Stomach (tissue), 9 donors: Measurements from ENCODE around the gene NRAP. TPM values are rescaled to one million over a fixed set of nuclear protein-coding genes. Genes with fewer than 3 reads are reported as not detected.

ENCODE experiments used
- DNase-seq, 2 donors: peaks; one replicate each; pipeline versions ENCODE4 v3.0.0 to v3.0.0-alpha.2; 2013 to 2019
- H3K27ac ChIP-seq, 5 donors: fragments of 200-600 bp in 4 of 5; sonication (generic) in 4 of 5; one replicate each; pipeline ENCODE4 v1.5.1; 2013 to 2019; ENCODE audit warnings: mild to moderate bottlenecking in 1 of 5, moderate library complexity in 1 of 5
- H3K27me3 ChIP-seq, 3 donors: fragments of 200-600 bp; sonication (generic); one replicate each; pipeline ENCODE4 v1.5.1; 2017 to 2019; ENCODE audit warnings: mixed run types in 1 of 3
- H3K36me3 ChIP-seq, 4 donors: fragments of 200-600 bp; sonication (generic); 1 replicate in 3 of 4; 2 replicates in 1 of 4; pipeline ENCODE4 v1.5.1; 2016 to 2019
- H3K4me1 ChIP-seq, 4 donors: fragments of 200-600 bp; sonication (generic); one replicate each; pipeline ENCODE4 v1.5.1; 2016 to 2019
- H3K4me3 ChIP-seq, 4 donors: fragments of 200-600 bp; sonication (generic) in 3 of 4; one replicate each; pipeline ENCODE4 v1.5.1; 2016 to 2019; ENCODE audit warnings: mild to moderate bottlenecking in 1 of 4
- H3K9me3 ChIP-seq, 4 donors: fragments of 200-600 bp; sonication (generic); one replicate each; pipeline ENCODE4 v1.5.1; 2016 to 2019
- CTCF ChIP-seq, 7 experiments: fragments of 450-650 bp in 4 of 7; fragments of 200-600 bp in 3 of 7; sonication (generic) in 3 of 7; IDR thresholded peaks; one replicate each; pipeline ENCODE4 v1.5.1; 2016 to 2019; ENCODE audit warnings: antibody characterized with exemption in 7 of 7, control low read depth in 2 of 7, mild to moderate bottlenecking in 1 of 7
- EP300 ChIP-seq: sonication (generic); formaldehyde crosslinking; IDR thresholded peaks from one replicate; pipeline ENCODE4 v1.6.1; 2017; ENCODE audit warnings: antibody characterized with exemption
- POLR2A ChIP-seq, 4 donors: fragments of 450-650 bp; IDR thresholded peaks; one replicate each; pipeline ENCODE4 v1.6.1; 2016; ENCODE audit warnings: antibody characterized with exemption in 4 of 4, control low read depth in 2 of 4, mild to moderate bottlenecking in 1 of 4, moderate library complexity in 1 of 4
- POLR2AphosphoS5 ChIP-seq, 3 donors: sonication (generic); formaldehyde crosslinking; IDR thresholded peaks; one replicate each; pipeline ENCODE4 v1.6.1; 2016; ENCODE audit warnings: antibody characterized with exemption in 3 of 3
- WGBS, 5 donors: extraction: QIAGEN DNeasy Blood & Tissue Kit in 3 of 5; methylation state at CpG; one replicate each; pipeline versions ENCODE4 v1.1.5 to v1.1.7; 2013 to 2018; 5-methylcytosine and 5-hydroxymethylcytosine counted together
- intact Hi-C: fragments of 100-400 bp; cut with DNase I; formaldehyde crosslinking; loops from one replicate; pipeline ENCODE4 v1.15.1; 2023; ENCODE audit warnings: low total_unique reads
- polyA plus RNA-seq, 3 donors: library from polyadenylated mRNA; stranded (reverse); fragments of 200-250 nt; gene quantifications; one replicate each; pipeline ENCODE4 v1.2.3, GENCODE V29; 2013
- total RNA-seq, 5 donors: library from RNA; depleted of rRNA; stranded (reverse); fragments of >200 nt; gene quantifications; one replicate each; pipeline versions ENCODE4 v1.1.0 to v1.2.3, GENCODE V29; 2014 to 2016
- donor health status: healthy with polysubstance abuse.
- donor health status: Bipolar disorder and iron deficiency.
- donor health status: healthy.

NRAP gene
- total and polyA plus RNA-seq, 8 donors: 0.03 to 0.92 (median 0.19) TPM; not detected in 4

DNA sequence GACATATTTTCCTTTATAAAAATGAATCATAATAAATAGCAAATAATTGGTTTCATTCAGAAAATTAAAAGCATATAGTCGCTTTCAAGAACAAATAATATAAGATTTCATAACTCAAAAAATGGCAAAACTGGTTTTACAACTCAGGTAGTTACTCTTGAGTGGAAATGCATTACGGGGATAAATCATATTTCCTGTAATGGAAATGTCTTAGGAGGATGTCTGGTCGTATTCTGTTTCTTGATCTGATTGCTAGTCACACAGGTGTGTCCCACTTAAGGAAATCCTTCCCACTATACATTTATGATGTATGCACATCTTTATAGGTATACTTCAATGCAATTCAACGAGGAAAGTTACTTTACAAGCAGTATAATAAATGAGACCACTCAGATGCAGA, 20.7 kb downstream of the NRAP start:
- H3K4me1 ChIP-seq: peaks cover 0 to 24% (median 6%) of the 10 kb centered on the region in 4 donors
- H3K36me3 ChIP-seq: no peaks in the 10 kb centered on the region
- 48 to 72% (median 54%) methylated on average over 4 of the region's 4 CpGs for WGBS, 5 donors
- no peaks in the 10 kb centered on the region for H3K9me3 ChIP-seq
- DNase-seq: no peak
- no peaks in the 10 kb centered on the region for H3K27me3 ChIP-seq
- no peak overlapping the region for H3K4me3 ChIP-seq
- no peak overlapping the region for H3K27ac ChIP-seq
- intact Hi-C loops: no loop called here
- TF ChIP-seq EP300 (no peak), POLR2AphosphoS5 (IDR thresholded peaks at IDR 0.05) (no peak), CTCF (IDR thresholded peaks at IDR 0.05) (no peak), POLR2A (IDR thresholded peaks at IDR 0.05) (no peak)

DNA sequence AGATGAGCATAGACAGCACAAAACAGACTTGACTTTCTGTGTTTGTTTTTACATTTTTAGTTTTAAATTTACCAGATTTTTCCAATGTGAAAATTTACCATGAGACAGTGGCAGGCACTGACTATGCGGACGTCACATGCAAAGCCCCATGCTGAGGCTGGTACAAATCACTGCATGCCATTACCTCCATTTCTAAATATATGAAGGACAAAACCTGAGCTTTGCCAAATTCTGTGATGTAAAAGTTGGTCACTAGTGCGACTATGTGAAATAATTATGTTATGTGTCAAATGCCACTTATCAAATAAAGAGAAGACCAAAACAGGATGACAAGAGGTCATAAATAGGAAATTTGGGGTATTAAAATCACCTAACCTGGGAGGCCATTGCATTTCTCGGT, 22.1 kb downstream of the NRAP start:
- no peaks in the 10 kb centered on the region for H3K9me3 ChIP-seq
- H3K27ac ChIP-seq: no peak overlapping the region
- no peak for DNase-seq
- TF ChIP-seq CTCF (IDR thresholded peaks at IDR 0.05): no peak
- no peak for TF ChIP-seq POLR2AphosphoS5 (IDR thresholded peaks at IDR 0.05)
- no peak for TF ChIP-seq POLR2A (IDR thresholded peaks at IDR 0.05)
- no peak for TF ChIP-seq EP300
- intact Hi-C loops: no loop called here
- 68 to 91% (median 83%) methylated on average over 4 of the region's 4 CpGs for WGBS, 5 donors
- no peaks in the 10 kb centered on the region for H3K36me3 ChIP-seq
- no peak overlapping the region for H3K4me3 ChIP-seq
- peaks cover 0 to 20% (median 6%) of the 10 kb centered on the region in 4 donors for H3K4me1 ChIP-seq
- H3K27me3 ChIP-seq: no peaks in the 10 kb centered on the region

DNA sequence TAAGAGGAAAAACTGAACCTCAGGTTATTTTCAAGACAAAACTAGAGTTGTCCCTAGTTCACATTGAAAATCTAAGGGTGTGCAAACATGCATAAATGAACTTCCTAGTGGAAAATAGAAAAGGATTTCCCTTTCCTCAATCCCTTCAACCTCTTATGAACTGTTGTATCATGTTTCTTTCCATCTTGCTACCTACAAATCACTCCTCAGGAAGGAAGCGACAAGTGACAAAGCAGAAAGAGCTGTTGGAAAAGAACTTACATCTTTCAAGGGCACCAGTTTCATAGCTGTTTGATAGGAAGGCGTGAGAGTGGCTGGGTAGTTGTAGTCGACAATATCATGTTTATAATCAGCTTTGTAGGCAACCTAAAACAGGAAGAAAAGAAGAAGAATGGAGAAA, 23.9 kb downstream of the NRAP start:
- Histone ChIP-seq H3K4me1 (peaks cover 0 to 13% (median 5%) of the 10 kb centered on the region in 4 donors), H3K4me3 (no peak overlapping the region), H3K9me3 (no peaks in the 10 kb centered on the region), H3K36me3 (no peaks in the 10 kb centered on the region), H3K27me3 (no peaks in the 10 kb centered on the region), H3K27ac (no peak overlapping the region)
- no peak for DNase-seq
- intact Hi-C loops: no loop called here
- no peak for TF ChIP-seq EP300
- WGBS, 5 donors: 76 to 89% (median 87%) methylated on average over 3 of the region's 3 CpGs

GRCh38 chr10:113631684-113632367, 32.0 kb downstream of the NRAP start:
- H3K27me3 ChIP-seq: no peaks in the 10 kb centered on the region
- DNase-seq: no peak
- H3K4me3 ChIP-seq: no peak overlapping the region
- no peaks in the 10 kb centered on the region for H3K36me3 ChIP-seq
- intact Hi-C loops: no loop called here
- peaks cover 0 to 21% (median 9%) of the 10 kb centered on the region in 4 donors for H3K4me1 ChIP-seq
- no peak overlapping the region for H3K27ac ChIP-seq
- 24 to 51% (median 26%) methylated on average over 6 of the region's 6 CpGs for WGBS, 5 donors
- TF ChIP-seq POLR2A (IDR thresholded peaks at IDR 0.05): no peak
- TF ChIP-seq CTCF (IDR thresholded peaks at IDR 0.05): no peak
- H3K9me3 ChIP-seq: no peaks in the 10 kb centered on the region

DNA sequence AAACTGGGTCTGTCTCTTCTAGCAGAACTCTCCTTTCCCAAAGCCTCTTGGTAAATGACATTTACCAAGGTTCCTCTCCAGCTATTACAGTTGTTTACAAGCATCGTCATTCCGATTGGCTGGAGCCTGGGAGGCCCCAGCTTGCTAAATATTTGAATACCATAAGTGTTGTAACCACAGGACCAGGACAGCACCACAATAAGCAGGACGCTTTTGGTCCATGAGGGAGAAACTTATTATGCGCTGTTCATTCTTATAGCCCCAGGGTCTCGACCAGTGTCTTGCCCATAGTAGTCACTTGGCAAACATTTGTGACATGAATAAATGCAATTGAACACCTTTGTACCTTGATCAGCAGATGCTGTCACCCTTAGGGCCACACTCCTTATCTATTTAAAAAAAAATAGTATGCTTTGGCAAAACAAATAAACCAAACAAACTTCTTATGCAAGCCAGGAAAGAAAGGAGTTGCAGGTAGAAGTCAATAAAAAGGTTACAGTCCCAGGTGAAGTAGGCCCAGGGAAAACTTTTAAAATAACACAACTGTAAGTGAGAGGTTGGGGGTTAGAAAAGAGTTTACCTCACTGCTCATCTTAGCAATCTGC, 32.8 kb downstream of the NRAP start:
- intact Hi-C loops: no loop called here
- Histone ChIP-seq H3K9me3 (no peaks in the 10 kb centered on the region), H3K4me3 (no peak overlapping the region), H3K27me3 (no peaks in the 10 kb centered on the region), H3K4me1 (peaks cover 0 to 21% (median 9%) of the 10 kb centered on the region in 4 donors), H3K27ac (no peak overlapping the region), H3K36me3 (no peaks in the 10 kb centered on the region)
- TF ChIP-seq POLR2A (IDR thresholded peaks at IDR 0.05) (no peak), POLR2AphosphoS5 (IDR thresholded peaks at IDR 0.05) (no peak), CTCF (IDR thresholded peaks at IDR 0.05) (no peak), EP300 (no peak)
- DNase-seq: no peak
- 61 to 78% (median 68%) methylated on average over 5 of the region's 5 CpGs for WGBS, 5 donors
